Activated CD4-positive, alpha-beta T cell treated with anti-CD3 and anti-CD28 coated beads, Interleukin-2, amount 10 ng/mL, durations not matched to agents 24 days and 14 days (primary cell): ENCODE data around the gene TRIM65. TPM values are rescaled to one million over a fixed set of nuclear protein-coding genes. Genes with fewer than 3 reads are reported as not detected.

Experiments
- DNase-seq: peaks from one replicate; pipeline ENCODE4 v3.0.0; 2022
- H3K27ac Mint-ChIP-seq: one replicate; pipeline ENCODE4 v1.8.0; 2022; ENCODE audit warnings: mild to moderate bottlenecking, mixed read lengths
- H3K27me3 Mint-ChIP-seq: one replicate; pipeline ENCODE4 v1.8.0; 2022; ENCODE audit warnings: mixed read lengths
- H3K36me3 Mint-ChIP-seq: one replicate; pipeline ENCODE4 v1.8.0; 2022; ENCODE audit warnings: low read depth, mild to moderate bottlenecking, mixed read lengths
- H3K4me1 Mint-ChIP-seq: one replicate; pipeline ENCODE4 v1.8.0; 2021; ENCODE audit warnings: mixed read lengths
- H3K4me3 Mint-ChIP-seq: one replicate; pipeline ENCODE4 v1.8.0; 2022; ENCODE audit warnings: mild to moderate bottlenecking, moderate library complexity, mixed read lengths
- H3K9me3 Mint-ChIP-seq: one replicate; pipeline ENCODE4 v1.8.0; 2021; ENCODE audit warnings: mixed read lengths
- intact Hi-C: fragments of 100-400 bp; cut with micrococcal nuclease; formaldehyde crosslinking; loops from one replicate; pipeline ENCODE4 v1.15.1; 2023
- total RNA-seq: library from RNA; stranded (reverse); gene quantifications from 2 replicates; pipeline ENCODE4 v1.2.3, GENCODE V29; 2022

Gene TRIM65
- total RNA-seq, 1 donor from 2014 or later = 48.1 TPM

DNA sequence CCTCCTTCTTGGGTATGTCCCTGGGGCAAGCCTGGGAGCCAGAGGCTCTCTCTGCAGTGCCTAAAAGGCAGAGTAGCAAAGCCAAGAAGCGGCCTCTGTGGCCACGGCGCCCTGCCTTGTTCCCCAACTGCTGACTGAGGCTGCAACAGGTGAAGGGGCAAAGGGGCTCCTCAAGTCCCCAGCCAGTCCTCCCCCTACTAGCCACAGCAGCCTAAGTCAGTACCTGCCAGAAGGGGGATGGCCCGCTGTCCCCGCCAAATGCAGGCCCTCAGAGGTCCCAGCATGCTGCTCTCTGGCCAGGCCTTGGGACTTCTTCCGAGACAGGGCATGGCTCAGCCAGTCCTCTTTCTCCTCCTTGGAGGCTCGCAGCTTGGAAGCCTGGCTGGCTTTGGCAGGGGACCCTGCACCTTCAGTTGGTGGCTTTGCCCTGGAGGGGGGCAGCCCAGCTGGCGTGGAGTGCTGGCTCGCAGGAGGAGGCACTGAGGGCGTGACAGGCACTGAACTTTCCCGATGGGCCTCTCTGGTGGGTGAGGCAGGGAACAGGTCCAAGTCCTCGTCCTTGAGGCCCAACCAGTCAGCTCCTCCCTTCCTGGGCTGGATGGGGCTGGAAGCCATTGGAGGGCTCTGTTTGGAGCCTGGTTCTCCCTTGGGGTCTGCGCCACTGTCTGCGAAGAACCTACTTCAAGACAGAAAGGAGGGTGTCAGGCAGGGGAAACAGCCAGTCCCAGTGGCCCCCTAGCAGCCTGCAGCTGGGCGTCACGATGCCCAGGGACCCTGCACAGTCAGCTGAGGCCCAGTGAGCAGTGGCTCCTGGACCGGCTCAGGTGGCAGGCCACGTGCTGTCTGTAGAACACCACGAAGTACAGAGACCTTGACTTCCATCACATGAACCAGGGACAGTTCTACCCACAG is 26.5 kb upstream of the TRIM65 start:
- Mint-ChIP-seq H3K27me3 (no peaks in the 10 kb centered on the region), H3K9me3 (no peaks in the 10 kb centered on the region), H3K4me1 (no peaks in the 10 kb centered on the region), H3K4me3 (no peak overlapping the region), H3K27ac (no peak overlapping the region), H3K36me3 (peaks cover 5% of the 10 kb centered on the region)
- intact Hi-C loops = no loop called here
- no peak for DNase-seq

GRCh38 chr17:75922173-75922961 is 25.6 kb upstream of the TRIM65 start:
- Mint-ChIP-seq H3K9me3 (no peaks in the 10 kb centered on the region), H3K27ac (no peak overlapping the region)

GRCh38 chr17:75921596-75921995 is 24.8 kb upstream of the TRIM65 start:
- Mint-ChIP-seq H3K4me1 (no peaks in the 10 kb centered on the region), H3K27me3 (no peaks in the 10 kb centered on the region), H3K9me3 (no peaks in the 10 kb centered on the region), H3K4me3 (no peak overlapping the region), H3K27ac (no peak overlapping the region), H3K36me3 (peaks cover 3% of the 10 kb centered on the region)
- intact Hi-C loops = no loop called here
- DNase-seq = no peak

More at GRCh38 chr17:75922173-75922961, 25.6 kb upstream of the TRIM65 start:
- intact Hi-C loops = no loop called here
- Mint-ChIP-seq H3K4me3 (no peak overlapping the region), H3K27me3 (no peaks in the 10 kb centered on the region), H3K4me1 (no peaks in the 10 kb centered on the region), H3K36me3 (peaks cover 3% of the 10 kb centered on the region)
- no peak for DNase-seq

- H3K4me3 Mint-ChIP-seq = no peak overlapping the region
- H3K27ac Mint-ChIP-seq = no peak overlapping the region
- peaks cover 3% of the 10 kb centered on the region for H3K36me3 Mint-ChIP-seq
- no peak for DNase-seq
- no peaks in the 10 kb centered on the region for H3K4me1 Mint-ChIP-seq
- intact Hi-C loops = no loop called here
- no peaks in the 10 kb centered on the region for H3K27me3 Mint-ChIP-seq
- no peaks in the 10 kb centered on the region for H3K9me3 Mint-ChIP-seq
Observed at GRCh38 chr17:75920045-75920560, 23.4 kb upstream of the TRIM65 start.

- Mint-ChIP-seq H3K27ac (no peak overlapping the region), H3K4me3 (no peak overlapping the region), H3K36me3 (peaks cover 3% of the 10 kb centered on the region), H3K9me3 (no peaks in the 10 kb centered on the region), H3K4me1 (no peaks in the 10 kb centered on the region), H3K27me3 (no peaks in the 10 kb centered on the region)
- intact Hi-C loops = no loop called here
- no peak for DNase-seq
Observed at GRCh38 chr17:75919611-75920010, 22.9 kb upstream of the TRIM65 start.

- Mint-ChIP-seq H3K27me3 (no peaks in the 10 kb centered on the region), H3K36me3 (peaks cover 6% of the 10 kb centered on the region), H3K9me3 (no peaks in the 10 kb centered on the region), H3K27ac (no peak overlapping the region), H3K4me3 (no peak overlapping the region), H3K4me1 (no peaks in the 10 kb centered on the region)
- DNase-seq = no peak
- intact Hi-C loops = no loop called here
Observed at GRCh38 chr17:75917917-75918445, 21.2 kb upstream of the TRIM65 start.

GRCh38 chr17:75917141-75917916 is 20.6 kb upstream of the TRIM65 start:
- DNase-seq = no peak
- Mint-ChIP-seq H3K36me3 (peaks cover 3% of the 10 kb centered on the region), H3K9me3 (no peaks in the 10 kb centered on the region), H3K27me3 (no peaks in the 10 kb centered on the region), H3K27ac (no peak overlapping the region), H3K4me3 (no peak overlapping the region), H3K4me1 (no peaks in the 10 kb centered on the region)
- intact Hi-C loops = no loop called here

DNA sequence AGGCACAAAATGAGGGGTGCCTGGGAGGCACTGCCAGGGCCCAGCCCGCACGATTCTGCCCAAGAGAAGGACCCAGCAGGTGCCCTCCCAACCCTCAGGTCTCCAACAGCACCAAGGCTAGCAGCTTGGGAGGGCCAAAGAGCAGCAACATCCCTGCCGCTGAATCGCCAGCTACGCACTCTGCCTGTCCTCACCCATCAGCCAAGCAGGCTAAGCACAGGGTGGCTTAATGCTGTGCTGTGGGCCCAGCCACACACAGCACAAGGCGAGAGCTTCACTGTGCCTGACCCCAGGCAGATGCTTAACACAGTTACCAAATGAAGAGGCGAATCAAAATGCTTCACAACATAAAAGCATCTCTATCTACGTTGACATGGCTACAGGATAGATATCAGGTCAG is 18.5 kb upstream of the TRIM65 start:
- intact Hi-C loops = no loop called here
- Mint-ChIP-seq H3K36me3 (peaks cover 2% of the 10 kb centered on the region), H3K27me3 (no peaks in the 10 kb centered on the region), H3K9me3 (no peaks in the 10 kb centered on the region), H3K4me1 (no peaks in the 10 kb centered on the region), H3K27ac (no peak overlapping the region), H3K4me3 (no peak overlapping the region)
- no peak for DNase-seq

- no peak overlapping the region for H3K4me3 Mint-ChIP-seq
- no peak overlapping the region for H3K27ac Mint-ChIP-seq
- intact Hi-C loops = no loop called here
- H3K36me3 Mint-ChIP-seq = peaks cover 2% of the 10 kb centered on the region
- no peaks in the 10 kb centered on the region for H3K27me3 Mint-ChIP-seq
- no peaks in the 10 kb centered on the region for H3K4me1 Mint-ChIP-seq
- no peak for DNase-seq
- no peaks in the 10 kb centered on the region for H3K9me3 Mint-ChIP-seq
Observed at GRCh38 chr17:75914643-75915267, 18.0 kb upstream of the TRIM65 start.

DNA sequence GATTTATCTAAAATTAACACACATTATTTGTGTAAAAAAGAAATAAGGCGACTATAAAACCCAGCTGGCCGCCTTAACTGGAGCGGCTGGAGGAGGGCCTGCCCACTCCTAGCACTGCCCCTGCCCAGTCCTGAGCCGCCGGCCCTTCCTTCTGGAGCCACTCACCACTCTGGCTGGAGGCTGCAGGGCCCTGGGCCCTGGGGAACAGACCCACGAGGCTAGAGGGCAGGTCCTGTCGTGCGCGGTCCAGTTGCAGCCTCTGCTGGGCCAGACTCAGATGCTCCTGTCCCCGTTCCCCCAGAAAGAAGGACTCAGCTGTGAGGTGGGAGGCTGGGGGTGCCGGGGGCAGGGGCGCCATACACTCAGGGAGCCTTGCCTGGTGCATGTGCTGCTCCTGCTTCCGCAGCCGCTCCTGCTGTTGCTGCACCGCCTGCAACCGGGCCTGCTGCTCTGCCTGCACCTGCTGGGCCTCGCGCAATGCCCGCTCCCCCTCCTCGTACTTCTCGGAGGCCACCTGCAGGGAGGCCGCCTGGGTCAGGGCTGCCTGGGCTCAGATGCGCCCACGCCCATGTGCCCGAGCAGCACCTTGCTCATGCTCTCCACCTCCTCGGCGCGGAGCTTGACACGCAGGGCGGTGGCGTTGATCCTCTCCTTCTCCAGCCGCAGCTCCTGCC is 16.9 kb upstream of the TRIM65 start:
- Mint-ChIP-seq H3K36me3 (peaks cover 4% of the 10 kb centered on the region), H3K27me3 (no peaks in the 10 kb centered on the region), H3K9me3 (no peaks in the 10 kb centered on the region), H3K4me1 (no peaks in the 10 kb centered on the region), H3K4me3 (no peak overlapping the region), H3K27ac (no peak overlapping the region)
- intact Hi-C loops = no loop called here
- no peak for DNase-seq

GRCh38 chr17:75910699-75911098 is 13.9 kb upstream of the TRIM65 start:
- Mint-ChIP-seq H3K4me1 (peaks cover 6% of the 10 kb centered on the region), H3K36me3 (peaks cover 4% of the 10 kb centered on the region), H3K4me3 (no peak overlapping the region), H3K27ac (no peak overlapping the region), H3K9me3 (no peaks in the 10 kb centered on the region), H3K27me3 (no peaks in the 10 kb centered on the region)
- DNase-seq = no peak
- intact Hi-C loops = no loop called here

DNA sequence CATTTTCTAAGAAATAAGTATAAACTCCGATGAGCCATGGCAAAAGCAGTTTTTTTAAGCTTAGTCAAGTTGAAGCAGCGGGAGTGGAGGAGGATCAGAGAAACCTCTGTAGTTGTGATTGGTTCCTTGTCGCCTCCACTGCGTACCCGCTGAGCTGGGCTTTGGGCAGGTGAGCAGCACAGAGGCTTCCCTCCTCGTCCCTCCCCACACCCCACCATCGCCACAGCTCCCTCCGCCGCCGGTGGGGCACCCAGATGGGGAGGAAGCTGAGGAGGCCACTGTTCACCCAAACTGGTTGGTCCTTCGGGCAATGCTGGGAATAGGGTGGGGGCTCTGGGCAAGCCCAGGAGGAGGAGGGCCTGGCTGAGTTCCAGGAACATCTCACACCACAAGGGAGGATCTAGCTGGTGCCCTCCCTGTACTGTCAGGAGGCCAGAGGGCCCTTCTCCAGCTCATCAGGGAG is 13.1 kb upstream of the TRIM65 start:
- Mint-ChIP-seq H3K4me3 (no peak overlapping the region), H3K27ac (no peak overlapping the region), H3K27me3 (no peaks in the 10 kb centered on the region), H3K36me3 (peaks cover 4% of the 10 kb centered on the region), H3K9me3 (no peaks in the 10 kb centered on the region), H3K4me1 (peaks cover 9% of the 10 kb centered on the region)
- intact Hi-C loops = loop anchor here (10.0 kb wide), 2 partner anchors 165 to 195 kb away; partner anchors contain the start of genes EXOC7, GALR2, SRP68 and ZACN
- no peak for DNase-seq
